NCI-H2107 treated with DMSO at 0.1 percent for 48 hours (cell line): ENCODE measurements around the gene FSHR.

Experiments
- DNase-seq: peaks from one replicate; lab custom pipeline; 2025; ENCODE audit not compliant: unreplicated experiment; lab: John Stamatoyannopoulos, UW

FSHR gene

DNA sequence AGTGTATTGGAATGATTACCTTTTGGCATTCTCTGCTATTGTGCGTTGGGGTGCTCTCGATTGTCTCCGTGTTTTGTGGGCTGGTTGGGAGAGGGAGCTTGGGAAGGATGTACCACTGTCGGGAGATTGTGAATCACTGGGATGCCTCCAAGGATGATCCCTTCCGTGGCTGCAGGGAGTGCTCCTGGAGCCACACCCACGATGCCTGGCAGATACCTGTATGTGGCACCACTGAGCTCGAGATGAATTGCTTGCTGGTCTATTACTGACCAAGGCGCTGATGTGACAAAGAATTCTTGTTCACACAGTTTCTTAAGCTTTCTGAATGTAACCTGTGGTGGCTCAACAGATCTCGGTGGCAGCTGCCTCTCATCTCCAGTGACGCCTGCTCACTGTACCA, 239.1 kb downstream of the FSHR start:
- no peak for DNase-seq

DNA sequence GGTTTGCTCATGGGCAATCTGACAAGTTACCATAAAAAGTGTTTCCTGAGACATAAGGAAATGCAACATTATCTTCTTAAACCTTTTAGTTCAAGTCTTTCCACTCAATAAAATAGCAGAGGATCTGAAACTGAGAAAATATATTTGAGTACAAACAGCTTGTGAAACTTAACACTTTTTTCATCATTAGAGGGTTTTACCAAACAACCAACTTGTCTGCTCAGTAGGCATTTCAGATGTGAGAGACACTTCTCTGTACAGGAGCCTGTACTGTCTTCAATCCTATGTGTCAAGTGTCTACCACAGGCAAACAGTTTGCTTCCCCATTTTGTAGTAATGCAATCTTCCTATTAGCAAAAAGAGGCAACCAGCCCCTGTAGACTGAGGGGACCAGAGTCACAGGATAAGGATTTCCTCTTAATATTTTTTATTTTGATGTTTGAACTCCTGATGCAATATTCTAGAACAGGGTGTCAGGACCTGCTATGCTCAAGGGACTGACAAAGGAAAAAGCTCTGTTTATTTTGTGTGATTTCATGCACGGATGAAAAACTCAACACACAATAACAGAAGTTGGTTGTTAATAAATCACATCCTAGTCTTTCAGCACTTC, 239.7 kb downstream of the FSHR start:
- DNase-seq = no peak
